Endothelial cell of umbilical vein (primary cell): Measurements from ENCODE around the gene CDC25C. TPM values are rescaled to one million over a fixed set of nuclear protein-coding genes. Genes with fewer than 3 reads are reported as not detected.

Experiments used
- BruUV-seq: library from RNA; stranded (reverse); fragments of 400-500 nt; replicated peaks from 2 replicates; lab custom pipeline; 2021; lab: Mats Ljungman, UMichigan
- CTCF ChIA-PET: fragments of 300-600, 350-600 bp; sonication (Branson Sonifier 250); formaldehyde crosslinking; loops from one replicate; lab custom pipeline; 2021; ENCODE audit warnings: antibody characterized with exemption, inconsistent platforms; lab: Charles Lee
- POLR2A ChIA-PET: fragments of 300-600, 350-600 bp; sonication (Branson Sonifier 250); formaldehyde crosslinking; loops from one replicate; lab custom pipeline; 2021; ENCODE audit warnings: antibody characterized with exemption, inconsistent platforms; lab: Charles Lee
- DNase-seq: peaks from one replicate; pipeline ENCODE4 v3.0.0-alpha.2; 2011; ENCODE audit warnings: low read depth, low spot score
- FAIRE-seq: peaks from 2 replicates; lab custom pipeline; 2011; peaks lifted over from hg19 to GRCh38; lab: Jason Lieb, UNC
- H2AFZ ChIP-seq: 2 replicates; pipeline ENCODE4 v1.6.0; 2012; ENCODE audit warnings: low read depth, low read length, control low read depth, inconsistent platforms
- H3K27ac ChIP-seq: 2 replicates; pipeline ENCODE4 v1.5.1; 2011; ENCODE audit warnings: low read depth, mild to moderate bottlenecking, control low read depth, low read length, moderate library complexity; ENCODE audit not compliant: insufficient read depth
- H3K27me3 ChIP-seq, 2 experiments: 2 replicates each; pipeline versions ENCODE4 v1.6.0 to v1.6.1; 2011; ENCODE audit warnings: low read length in 2 of 2, mixed read lengths in 1 of 2; ENCODE audit not compliant: control insufficient read depth in 2 of 2, insufficient read depth in 2 of 2
- H3K36me3 ChIP-seq, 2 experiments: 2 replicates in 1 of 2; 3 replicates in 1 of 2; pipeline ENCODE4 v1.5.1; 2011; ENCODE audit warnings: low read length in 2 of 2, mild to moderate bottlenecking in 1 of 2, moderate library complexity in 1 of 2; ENCODE audit not compliant: control insufficient read depth in 2 of 2, insufficient read depth in 2 of 2; ENCODE audit errors: extremely low read depth in 1 of 2
- H3K4me1 ChIP-seq: 3 replicates; pipeline ENCODE4 v1.5.1; 2011; ENCODE audit warnings: mild to moderate bottlenecking, low read length; ENCODE audit not compliant: control insufficient read depth, insufficient read depth; ENCODE audit errors: extremely low read depth
- H3K4me2 ChIP-seq: 2 replicates; pipeline ENCODE4 v1.6.1; 2011; ENCODE audit warnings: low read length, control low read depth, mixed read lengths; ENCODE audit not compliant: insufficient read depth
- H3K4me3 ChIP-seq, 3 experiments: fragments of 200-600 bp in 1 of 3; sonication (generic), shearing (Covaris generic) in 1 of 3; replicated peaks in 1 of 3; 2 replicates each; pipeline ENCODE4 v1.5.1; 2011 to 2016; ENCODE audit warnings: control low read depth in 3 of 3, low read length in 3 of 3, mild to moderate bottlenecking in 2 of 3, inconsistent platforms in 1 of 3, low read depth in 1 of 3, moderate library complexity in 1 of 3; ENCODE audit not compliant: insufficient read depth in 1 of 3
- H3K79me2 ChIP-seq: 2 replicates; pipeline ENCODE4 v1.6.0; 2012; ENCODE audit warnings: low read length, inconsistent platforms; ENCODE audit not compliant: control insufficient read depth, insufficient read depth
- H3K9ac ChIP-seq: replicated peaks from 2 replicates; pipeline ENCODE3; 2011; ENCODE audit warnings: low read length, control low read depth; ENCODE audit not compliant: insufficient read depth; ENCODE audit errors: extremely low read depth
- H3K9me1 ChIP-seq: replicated peaks from 3 replicates; pipeline ENCODE4 v1.6.0; 2011; ENCODE audit warnings: mild to moderate bottlenecking, low read length; ENCODE audit not compliant: control insufficient read depth, insufficient read depth; ENCODE audit errors: extremely low read depth
- H3K9me3 ChIP-seq: replicated peaks from 2 replicates; pipeline ENCODE4 v1.5.1; 2012; ENCODE audit warnings: low read length, inconsistent platforms; ENCODE audit not compliant: control insufficient read depth, insufficient read depth
- H4K20me1 ChIP-seq: replicated peaks from 2 replicates; pipeline ENCODE3; 2011; ENCODE audit warnings: mild to moderate bottlenecking, low read length; ENCODE audit not compliant: control insufficient read depth, insufficient read depth; ENCODE audit errors: extremely low read depth
- CTCF ChIP-seq, 2 donors: IDR thresholded peaks; 1 replicate in 1 of 2; 2 replicates in 1 of 2; pipeline ENCODE4 v1.5.1; 2011; ENCODE audit warnings: low read length in 2 of 2, mild to moderate bottlenecking in 2 of 2, moderate library complexity in 2 of 2, control low read depth in 1 of 2, inconsistent platforms in 1 of 2, low read depth in 1 of 2; ENCODE audit not compliant: insufficient read depth in 1 of 2; ENCODE audit errors: extremely low read depth in 1 of 2
- EZH2 ChIP-seq: IDR thresholded peaks from 2 replicates; pipeline ENCODE4 v1.6.1; 2012; ENCODE audit warnings: borderline replicate concordance, low read depth, mild to moderate bottlenecking, moderate library complexity, low read length, inconsistent platforms; ENCODE audit not compliant: severe bottlenecking
- FOS ChIP-seq: IDR thresholded peaks from 2 replicates; pipeline ENCODE4 v1.6.1; 2011; ENCODE audit warnings: mild to moderate bottlenecking, low read length, moderate library complexity, borderline replicate concordance; ENCODE audit not compliant: insufficient read depth
- GATA2 ChIP-seq: IDR thresholded peaks from 2 replicates; pipeline ENCODE4 v1.7.0; 2011; ENCODE audit warnings: low read depth, mild to moderate bottlenecking, moderate library complexity, mixed read lengths, low read length; ENCODE audit not compliant: insufficient read length, insufficient read depth
- JUN ChIP-seq: IDR thresholded peaks from 2 replicates; pipeline ENCODE4 v1.6.1; 2011; ENCODE audit warnings: borderline replicate concordance, low read depth; ENCODE audit not compliant: insufficient read length, insufficient read depth
- MYC ChIP-seq: IDR thresholded peaks from one replicate; pipeline ENCODE4 v1.6.1; 2011; ENCODE audit warnings: mild to moderate bottlenecking, low read depth, low read length
- POLR2A ChIP-seq: IDR thresholded peaks from 2 replicates; pipeline ENCODE4 v1.6.1; 2012; ENCODE audit warnings: low read depth, mild to moderate bottlenecking, control low read depth, low read length
- POLR2AphosphoS5 ChIP-seq: IDR thresholded peaks from 2 replicates; pipeline ENCODE4 v1.6.1; 2012; ENCODE audit warnings: low read depth, mild to moderate bottlenecking, control low read depth, low read length, moderate library complexity; ENCODE audit not compliant: insufficient read depth
- dilution Hi-C: fragments of 300-500 bp; cut with MboI; formaldehyde crosslinking; loops from one replicate; pipeline ENCODE4 v1.15.0; 2019; ENCODE audit warnings: low sequenced_read_pairs; ENCODE audit not compliant: extremely low pct_ligation_motif_present
- intact Hi-C: fragments of 100-400 bp; cut with micrococcal nuclease; formaldehyde crosslinking; loops from one replicate; pipeline ENCODE4 v1.10.0; 2022
- polyA plus RNA-seq, 4 experiments: library from polyadenylated mRNA; depleted of rRNA in 3 of 4; stranded (reverse) in 3 of 4; unstranded in 1 of 4; fragments of >200 nt; gene quantifications; 2 replicates each; pipeline versions ENCODE4 v1.2.1 to v1.2.3, GENCODE V29; 2011 to 2012; ENCODE audit warnings: missing spikeins in 1 of 4
- total RNA-seq: library from RNA; stranded (reverse); gene quantifications from 2 replicates; pipeline ENCODE4 v1.2.3, GENCODE V29; 2021

The CDC25C gene
- total and polyA plus RNA-seq, 2 donors (not counting 3 experiments of a cell fraction or from before 2014, with no cell fraction given), result 8.1 to 13.6 TPM

GRCh38 chr5:138257583-138257982 lies 74.0 kb downstream of the CDC25C start:
- TF ChIP-seq MYC, result no peak
- TF ChIP-seq JUN, result no peak
- no peak for TF ChIP-seq POLR2AphosphoS5
- no peak for TF ChIP-seq CTCF (IDR thresholded peaks at IDR 0.05; ENCODE audit: extremely low read depth in 1 of 2, insufficient read depth in 1 of 2, low read depth in 1 of 2, low read length in 2 of 2)
- TF ChIP-seq EZH2, result no peak
- no peak for TF ChIP-seq POLR2A
- no peak for TF ChIP-seq GATA2
- TF ChIP-seq FOS, result no peak
- ChIA-PET CTCF (no interaction called here), POLR2A (no interaction called here)
- no peak for FAIRE-seq
- H4K20me1 ChIP-seq, result no peaks in the 10 kb centered on the region
- BruUV-seq, result no TSS peak
- H3K9ac ChIP-seq, result no peak overlapping the region
- DNase-seq, result no peak
- H3K36me3 ChIP-seq, result no peaks in the 10 kb centered on the region
- peaks cover 2% of the 10 kb centered on the region for H3K4me1 ChIP-seq
- dilution Hi-C loops, result no loop called here
- H3K9me3 ChIP-seq, result no peaks in the 10 kb centered on the region
- H2AFZ ChIP-seq, result no peak overlapping the region
- no peaks in the 10 kb centered on the region for H3K79me2 ChIP-seq
- H3K4me3 ChIP-seq, result no peak overlapping the region
- intact Hi-C loops, result no loop called here
- no peak overlapping the region for H3K27ac ChIP-seq
- H3K9me1 ChIP-seq, result no peaks in the 10 kb centered on the region
- H3K4me2 ChIP-seq, result no peak overlapping the region
- H3K27me3 ChIP-seq, result peaks cover 2% of the 10 kb centered on the region in 2 experiments
